ENCODE data around the gene GPATCH2L.

Gene GPATCH2L

DNA sequence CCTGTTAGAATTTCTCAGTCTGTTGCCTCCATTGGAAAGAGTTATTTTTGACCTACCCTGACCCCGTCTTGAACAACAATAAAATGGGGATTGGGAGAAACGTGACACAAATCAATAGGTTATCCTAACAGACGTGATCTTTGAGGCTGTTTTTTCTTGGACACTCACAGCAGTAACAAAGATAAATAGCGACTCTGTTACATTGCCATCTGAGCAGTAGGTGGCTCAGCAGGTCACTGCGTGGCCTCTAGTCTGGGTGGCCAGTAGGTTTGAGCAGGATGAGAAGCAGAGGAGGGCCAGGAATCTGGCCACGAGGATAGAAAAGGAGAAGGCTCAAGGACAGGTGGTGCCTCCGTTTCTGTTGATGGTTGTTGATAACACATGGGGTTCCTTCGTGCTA, 101.4 kb downstream of the GPATCH2L start:
- no peaks in the 10 kb centered on the region for H3K36me3 ChIP-seq (replicated peaks; ENCODE audit: insufficient read depth, low read length)
- DNase-seq, result no peak
- no peak overlapping the region for H2AFZ ChIP-seq (ENCODE audit: low read length)
- H3K27ac ChIP-seq (ENCODE audit: low read length), result no peak overlapping the region
- no peaks in the 10 kb centered on the region for H3K9me3 ChIP-seq (replicated peaks; ENCODE audit: insufficient read depth, low read length)
- H4K20me1 ChIP-seq (ENCODE audit: insufficient read depth, low read length), result no peaks in the 10 kb centered on the region
- H3K4me1 ChIP-seq (ENCODE audit: low read length), result no peaks in the 10 kb centered on the region
- no peaks in the 10 kb centered on the region for H3K27me3 ChIP-seq (replicated peaks; ENCODE audit: insufficient read depth, low read length)
- no peaks in the 10 kb centered on the region for H3K9me2 ChIP-seq (replicated peaks; ENCODE audit: insufficient read depth, low read length)
- H3K9ac ChIP-seq (ENCODE audit: low read length), result no peak overlapping the region
- TF ChIP-seq, protein P1, sequence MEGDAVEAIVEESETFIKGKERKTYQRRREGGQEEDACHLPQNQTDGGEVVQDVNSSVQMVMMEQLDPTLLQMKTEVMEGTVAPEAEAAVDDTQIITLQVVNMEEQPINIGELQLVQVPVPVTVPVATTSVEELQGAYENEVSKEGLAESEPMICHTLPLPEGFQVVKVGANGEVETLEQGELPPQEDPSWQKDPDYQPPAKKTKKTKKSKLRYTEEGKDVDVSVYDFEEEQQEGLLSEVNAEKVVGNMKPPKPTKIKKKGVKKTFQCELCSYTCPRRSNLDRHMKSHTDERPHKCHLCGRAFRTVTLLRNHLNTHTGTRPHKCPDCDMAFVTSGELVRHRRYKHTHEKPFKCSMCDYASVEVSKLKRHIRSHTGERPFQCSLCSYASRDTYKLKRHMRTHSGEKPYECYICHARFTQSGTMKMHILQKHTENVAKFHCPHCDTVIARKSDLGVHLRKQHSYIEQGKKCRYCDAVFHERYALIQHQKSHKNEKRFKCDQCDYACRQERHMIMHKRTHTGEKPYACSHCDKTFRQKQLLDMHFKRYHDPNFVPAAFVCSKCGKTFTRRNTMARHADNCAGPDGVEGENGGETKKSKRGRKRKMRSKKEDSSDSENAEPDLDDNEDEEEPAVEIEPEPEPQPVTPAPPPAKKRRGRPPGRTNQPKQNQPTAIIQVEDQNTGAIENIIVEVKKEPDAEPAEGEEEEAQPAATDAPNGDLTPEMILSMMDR (IDR thresholded peaks at IDR 0.05; ENCODE audit: low read length), result no peak
- TF ChIP-seq EZH2phosphoT487 (IDR thresholded peaks at IDR 0.05; ENCODE audit: low read length) (no peak), EZH2 (optimal IDR thresholded peaks at IDR 0.05; ENCODE audit: low read depth, low read length) (no peak)
- no peaks in the 10 kb centered on the region for H3K79me2 ChIP-seq (ENCODE audit: low read length)
- H3F3A ChIP-seq (ENCODE audit: insufficient read depth, low read length), result no peaks in the 10 kb centered on the region
- H3K4me2 ChIP-seq (ENCODE audit: low read depth, low read length), result no peak overlapping the region
- H3K4me3 ChIP-seq (ENCODE audit: low read length), result no peak overlapping the region

- Histone ChIP-seq H3K27ac (ENCODE audit: low read length) (no peak overlapping the region), H3F3A (ENCODE audit: insufficient read depth, low read length) (no peaks in the 10 kb centered on the region), H3K9me3 (replicated peaks; ENCODE audit: insufficient read depth, low read length) (no peaks in the 10 kb centered on the region), H3K36me3 (replicated peaks; ENCODE audit: insufficient read depth, low read length) (no peaks in the 10 kb centered on the region), H3K79me2 (ENCODE audit: low read length) (no peaks in the 10 kb centered on the region), H3K4me2 (ENCODE audit: low read depth, low read length) (no peak overlapping the region), H3K27me3 (replicated peaks; ENCODE audit: insufficient read depth, low read length) (no peaks in the 10 kb centered on the region), H3K4me1 (ENCODE audit: low read length) (no peaks in the 10 kb centered on the region), H3K4me3 (ENCODE audit: low read length) (no peak overlapping the region), H4K20me1 (ENCODE audit: insufficient read depth, low read length) (no peaks in the 10 kb centered on the region), H2AFZ (ENCODE audit: low read length) (no peak overlapping the region), H3K9me2 (replicated peaks; ENCODE audit: insufficient read depth, low read length) (no peaks in the 10 kb centered on the region), H3K9ac (ENCODE audit: low read length) (no peak overlapping the region)
- TF ChIP-seq EZH2 (optimal IDR thresholded peaks at IDR 0.05; ENCODE audit: low read depth, low read length), result no peak
- TF ChIP-seq EZH2phosphoT487 (IDR thresholded peaks at IDR 0.05; ENCODE audit: low read length), result no peak
- no peak for DNase-seq
Observed at GRCh38 chr14:76256545-76256944, 104.8 kb downstream of the GPATCH2L start.

GRCh38 chr14:76257111-76257803, 105.5 kb downstream of the GPATCH2L start:
- H3K4me3 ChIP-seq (ENCODE audit: low read length), result no peak overlapping the region
- H3K36me3 ChIP-seq (replicated peaks; ENCODE audit: insufficient read depth, low read length), result no peaks in the 10 kb centered on the region
- no peaks in the 10 kb centered on the region for H3K79me2 ChIP-seq (ENCODE audit: low read length)
- no peaks in the 10 kb centered on the region for H3K9me2 ChIP-seq (replicated peaks; ENCODE audit: insufficient read depth, low read length)
- no peak overlapping the region for H3K9ac ChIP-seq (ENCODE audit: low read length)
- H3K27ac ChIP-seq (ENCODE audit: low read length), result no peak overlapping the region
- H3K4me2 ChIP-seq (ENCODE audit: low read depth, low read length), result no peak overlapping the region
- no peak for TF ChIP-seq EZH2phosphoT487 (IDR thresholded peaks at IDR 0.05; ENCODE audit: low read length)
- TF ChIP-seq, protein P1 (IDR thresholded peaks at IDR 0.05; ENCODE audit: low read length), result no peak
- TF ChIP-seq EZH2 (optimal IDR thresholded peaks at IDR 0.05; ENCODE audit: low read depth, low read length), result no peak
- H3K9me3 ChIP-seq (replicated peaks; ENCODE audit: insufficient read depth, low read length), result no peaks in the 10 kb centered on the region
- no peaks in the 10 kb centered on the region for H3K4me1 ChIP-seq (ENCODE audit: low read length)
- no peak for DNase-seq
- no peak overlapping the region for H2AFZ ChIP-seq (ENCODE audit: low read length)
- no peaks in the 10 kb centered on the region for H4K20me1 ChIP-seq (ENCODE audit: insufficient read depth, low read length)
- no peaks in the 10 kb centered on the region for H3K27me3 ChIP-seq (replicated peaks; ENCODE audit: insufficient read depth, low read length)
- H3F3A ChIP-seq (ENCODE audit: insufficient read depth, low read length), result no peaks in the 10 kb centered on the region

DNA sequence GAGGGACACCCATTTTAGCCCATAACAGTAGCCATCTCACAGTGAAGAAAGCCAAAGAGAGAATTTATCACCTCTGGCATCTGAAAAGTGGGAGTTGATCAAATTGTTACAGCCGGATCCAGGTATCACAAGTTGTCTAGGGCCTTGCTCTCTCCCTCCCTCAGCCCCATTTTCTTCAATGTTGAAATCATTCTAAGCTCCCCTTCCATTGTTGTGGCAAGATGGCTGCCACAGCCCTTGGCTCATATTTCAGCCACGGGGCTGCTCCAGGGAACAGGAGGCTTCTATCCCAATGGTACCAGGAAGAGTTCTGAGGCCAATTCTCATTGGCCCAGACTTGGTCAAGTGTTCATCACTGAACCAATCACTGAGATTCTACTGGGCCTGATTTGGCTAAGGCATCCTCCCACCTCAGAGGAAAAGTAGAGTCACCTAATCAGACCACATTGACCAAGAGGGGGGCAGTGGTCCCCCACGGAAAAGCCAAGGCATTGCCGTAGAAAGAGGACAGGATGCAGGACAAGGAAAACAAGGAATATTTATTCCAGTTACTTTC, 106.2 kb downstream of the GPATCH2L start:
- Histone ChIP-seq H3K4me2 (ENCODE audit: low read depth, low read length) (no peak overlapping the region), H4K20me1 (ENCODE audit: insufficient read depth, low read length) (no peaks in the 10 kb centered on the region), H3K36me3 (replicated peaks; ENCODE audit: insufficient read depth, low read length) (no peaks in the 10 kb centered on the region), H3K27me3 (replicated peaks; ENCODE audit: insufficient read depth, low read length) (no peaks in the 10 kb centered on the region), H2AFZ (ENCODE audit: low read length) (no peak overlapping the region), H3K27ac (ENCODE audit: low read length) (no peak overlapping the region), H3K9ac (ENCODE audit: low read length) (no peak overlapping the region), H3K4me1 (ENCODE audit: low read length) (no peaks in the 10 kb centered on the region), H3K9me3 (replicated peaks; ENCODE audit: insufficient read depth, low read length) (no peaks in the 10 kb centered on the region), H3K79me2 (ENCODE audit: low read length) (no peaks in the 10 kb centered on the region), H3K4me3 (ENCODE audit: low read length) (no peak overlapping the region), H3K9me2 (replicated peaks; ENCODE audit: insufficient read depth, low read length) (no peaks in the 10 kb centered on the region), H3F3A (ENCODE audit: insufficient read depth, low read length) (no peaks in the 10 kb centered on the region)
- DNase-seq, result no peak
- TF ChIP-seq EZH2 (optimal IDR thresholded peaks at IDR 0.05; ENCODE audit: low read depth, low read length) (no peak), EZH2phosphoT487 (IDR thresholded peaks at IDR 0.05; ENCODE audit: low read length) (no peak)
- TF ChIP-seq, protein P1 (IDR thresholded peaks at IDR 0.05; ENCODE audit: low read length), result no peak
